HL-60 (cell line): ENCODE measurements around the gene SPEM2.

Source experiments
- CTCF ChIP-seq: IDR thresholded peaks from one replicate; pipeline ENCODE4 v1.5.1; 2011; ENCODE audit warnings: low read length, control low read depth, inconsistent platforms; ENCODE audit not compliant: insufficient read depth
- GABPA ChIP-seq: IDR thresholded peaks from 2 replicates; pipeline ENCODE4 v1.6.1; 2012; ENCODE audit warnings: low read depth

- TF ChIP-seq CTCF (no peak), GABPA (no peak)
These were observed 340 bp downstream of the SPEM2 start for GRCh38 chr17:7425756-7426155.
